Hematopoietic multipotent progenitor cell (in vitro differentiated cells): ENCODE results near the gene CILP2. TPM values are rescaled to one million over a fixed set of nuclear protein-coding genes. Genes with fewer than 3 reads are reported as not detected.

ENCODE experiments used
- DNase-seq, 3 donors: peaks; one replicate each; pipeline ENCODE4 v3.0.0-alpha.2; 2011 to 2015; ENCODE audit warnings: low read depth in 2 of 3, low spot score in 2 of 3
- total RNA-seq: library from RNA; depleted of rRNA; stranded (reverse); fragments of >200 nt; gene quantifications from one replicate; pipeline ENCODE4 v1.2.3, GENCODE V29; 2012

Gene CILP2
- total RNA-seq, 1 donor = 0.27 TPM

- DNase-seq = no peak
Observed at GRCh38 chr19:19504754-19505668, 33.1 kb upstream of the CILP2 start.

- DNase-seq = no peak
Observed at GRCh38 chr19:19505669-19506326, 32.3 kb upstream of the CILP2 start.

- no peak for DNase-seq
Observed at GRCh38 chr19:19506592-19506991, 31.5 kb upstream of the CILP2 start.

- no peak for DNase-seq
Observed at GRCh38 chr19:19507354-19507753, 30.7 kb upstream of the CILP2 start.

- DNase-seq = no peak
Observed at GRCh38 chr19:19508217-19508616, 29.8 kb upstream of the CILP2 start.

- DNase-seq = no peak
Observed at GRCh38 chr19:19510432-19510831, 27.6 kb upstream of the CILP2 start.

- no peak for DNase-seq
Observed at GRCh38 chr19:19513682-19514081, 24.4 kb upstream of the CILP2 start.

GRCh38 chr19:19514215-19514657 lies 23.8 kb upstream of the CILP2 start:
- DNase-seq = peak in 1 of 3 donors; percentile 33

- DNase-seq = no peak
Observed at GRCh38 chr19:19514881-19515641, 23.0 kb upstream of the CILP2 start, which contains the start of gene TSSK6. TSS of gene TSSK6 (minus strand) at chr19:19515548. CDS start at chr19:19515427, 121 bp downstream.

GRCh38 chr19:19515642-19516519 lies 22.2 kb upstream of the CILP2 start, which contains the start of gene NDUFA13:
TSS of gene NDUFA13 (plus strand) at chr19:19516225. CDS start at chr19:19516239, 14 bp downstream.
- peak; percentile 91 to 96 (median 95) for DNase-seq

GRCh38 chr19:19517235-19517619 lies 20.8 kb upstream of the CILP2 start:
- no peak for DNase-seq

GRCh38 chr19:19520989-19521388 lies 17.1 kb upstream of the CILP2 start:
- DNase-seq = no peak

- DNase-seq = no peak
Observed at GRCh38 chr19:19523177-19523576, 14.9 kb upstream of the CILP2 start.

- no peak for DNase-seq
Observed at GRCh38 chr19:19524053-19524452, 14.0 kb upstream of the CILP2 start.

GRCh38 chr19:19525611-19526380 lies 12.3 kb upstream of the CILP2 start:
- DNase-seq = no peak

- no peak for DNase-seq
Observed at GRCh38 chr19:19526581-19527370, 11.3 kb upstream of the CILP2 start.

- no peak for DNase-seq
Observed at GRCh38 chr19:19527371-19527656, 10.8 kb upstream of the CILP2 start.
